Activated CD4-positive, alpha-beta T cell treated with anti-CD3 and anti-CD28 coated beads, Interleukin-2, amount 50 U/mL, for 4 hours (primary cell): ENCODE results near the gene PDCD6IP.

ENCODE experiments used
- DNase-seq, 2 experiments: peaks; one replicate each; pipeline ENCODE4 v3.0.0-alpha.2; 2020

The PDCD6IP gene

DNA sequence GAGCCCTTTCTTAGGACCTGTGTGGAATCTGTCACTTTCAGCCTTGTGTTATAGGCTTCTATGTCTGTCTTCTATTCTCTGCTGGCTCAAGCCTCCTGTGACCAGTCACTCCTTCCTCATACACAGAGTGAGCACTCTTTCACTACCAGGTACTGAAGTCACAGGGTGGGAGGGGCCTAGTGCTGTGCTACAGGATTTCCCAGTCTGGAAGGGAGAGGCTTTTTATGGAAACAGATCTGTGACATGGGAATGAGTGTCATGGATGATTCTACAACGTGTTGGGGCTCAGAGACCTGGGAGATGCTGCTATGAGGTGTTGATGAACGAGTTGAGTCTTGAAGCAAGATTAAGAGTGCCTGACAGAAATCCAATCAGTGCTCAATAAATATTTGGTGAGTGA lies 100.5 kb downstream of the PDCD6IP start:
- no peak for DNase-seq

DNA sequence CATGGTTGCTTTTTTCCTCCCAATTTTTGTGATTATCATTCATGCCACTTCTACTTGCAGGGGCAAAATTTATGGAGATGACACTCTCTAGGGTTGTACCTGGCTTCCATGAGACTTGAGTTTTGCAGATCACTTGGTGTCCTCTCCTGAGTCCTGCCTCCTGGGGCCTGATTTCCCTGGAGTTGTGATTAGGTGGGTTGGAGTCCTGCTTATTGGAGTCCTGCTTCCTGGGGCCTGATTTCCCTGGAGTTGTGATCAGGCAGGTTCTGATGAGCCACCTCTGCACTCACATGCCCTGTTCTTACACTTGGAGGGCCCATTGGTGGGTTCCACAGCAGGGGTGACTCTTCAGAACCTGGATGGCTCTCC lies 102.0 kb downstream of the PDCD6IP start:
- no peak for DNase-seq

GRCh38 chr3:33900809-33901505 lies 102.5 kb downstream of the PDCD6IP start:
- DNase-seq: no peak

DNA sequence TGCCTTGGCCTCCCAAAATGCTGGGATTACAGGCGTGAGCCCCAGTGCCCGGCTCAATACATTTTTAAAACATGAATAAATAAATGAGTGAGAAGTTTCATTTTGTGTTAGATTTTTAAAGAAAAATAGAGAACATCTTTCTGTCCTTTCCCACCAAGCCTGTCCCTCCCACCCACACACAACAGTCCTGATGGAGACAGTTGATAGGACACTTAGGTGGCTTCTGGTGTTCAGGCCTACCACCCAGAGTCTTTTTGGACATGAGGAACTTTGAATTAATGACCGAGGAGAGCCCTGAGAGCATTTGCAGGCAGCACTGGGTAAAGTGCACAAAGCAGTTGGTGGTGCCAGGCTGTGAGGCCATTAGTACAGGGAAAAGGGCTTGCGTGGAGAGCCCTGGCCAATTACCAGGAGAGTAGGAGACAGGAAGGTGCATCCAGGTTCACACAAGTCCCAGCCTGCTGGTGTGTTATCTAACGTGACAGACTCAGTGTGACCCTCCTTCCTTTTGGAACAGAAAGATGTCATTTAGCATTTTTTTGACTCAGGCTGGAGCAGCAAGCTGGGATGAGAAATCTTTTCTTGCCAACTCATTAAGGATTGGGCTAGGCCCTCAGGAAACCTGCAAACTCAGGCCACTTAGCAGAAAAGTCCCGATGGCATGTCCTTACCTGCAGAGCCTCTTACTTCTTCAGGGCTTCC lies 103.6 kb downstream of the PDCD6IP start:
- no peak for DNase-seq

DNA sequence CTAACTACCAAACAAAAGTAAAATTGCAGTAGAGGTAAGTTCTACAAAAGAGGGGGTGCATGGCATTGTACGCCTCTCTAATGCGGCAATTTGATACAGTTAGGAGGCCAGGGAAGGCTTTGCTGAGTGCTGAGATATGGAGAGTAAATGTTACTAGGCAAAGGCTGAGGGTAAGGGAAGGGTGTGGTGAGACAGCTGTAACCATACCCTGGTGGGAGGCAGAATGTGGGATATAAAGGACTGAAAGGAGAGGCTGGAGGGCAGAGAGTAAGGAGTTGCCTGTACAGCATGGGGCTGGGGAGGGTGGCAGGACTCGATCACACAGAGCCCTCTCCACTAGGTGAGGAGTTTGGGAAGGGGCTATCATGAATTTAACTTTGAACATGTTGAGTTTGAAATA lies 106.3 kb downstream of the PDCD6IP start:
- no peak for DNase-seq

GRCh38 chr3:33908250-33908851 lies 109.9 kb downstream of the PDCD6IP start:
- no peak for DNase-seq

DNA sequence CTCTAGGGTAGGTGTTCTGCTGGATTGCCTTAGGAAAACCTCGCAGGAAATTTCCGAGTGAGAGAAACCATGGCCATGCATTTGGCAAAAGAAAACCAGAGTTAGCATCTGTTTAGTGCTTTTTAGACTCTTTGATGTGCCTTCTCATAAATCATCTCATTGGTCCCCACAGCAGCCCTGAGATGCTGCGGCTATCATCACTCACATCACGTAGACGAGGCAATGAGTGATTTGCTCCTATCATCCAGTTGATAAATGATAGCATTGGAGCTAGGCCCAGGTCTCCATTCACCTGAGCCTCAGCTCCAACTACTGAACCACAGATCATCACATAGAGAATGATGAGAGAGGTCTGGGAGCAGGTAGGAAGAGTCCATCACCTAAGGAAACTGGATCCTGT lies 111.1 kb downstream of the PDCD6IP start:
- DNase-seq: no peak

- DNase-seq: no peak
Measured at GRCh38 chr3:33910031-33910430, 111.6 kb downstream of the PDCD6IP start.

DNA sequence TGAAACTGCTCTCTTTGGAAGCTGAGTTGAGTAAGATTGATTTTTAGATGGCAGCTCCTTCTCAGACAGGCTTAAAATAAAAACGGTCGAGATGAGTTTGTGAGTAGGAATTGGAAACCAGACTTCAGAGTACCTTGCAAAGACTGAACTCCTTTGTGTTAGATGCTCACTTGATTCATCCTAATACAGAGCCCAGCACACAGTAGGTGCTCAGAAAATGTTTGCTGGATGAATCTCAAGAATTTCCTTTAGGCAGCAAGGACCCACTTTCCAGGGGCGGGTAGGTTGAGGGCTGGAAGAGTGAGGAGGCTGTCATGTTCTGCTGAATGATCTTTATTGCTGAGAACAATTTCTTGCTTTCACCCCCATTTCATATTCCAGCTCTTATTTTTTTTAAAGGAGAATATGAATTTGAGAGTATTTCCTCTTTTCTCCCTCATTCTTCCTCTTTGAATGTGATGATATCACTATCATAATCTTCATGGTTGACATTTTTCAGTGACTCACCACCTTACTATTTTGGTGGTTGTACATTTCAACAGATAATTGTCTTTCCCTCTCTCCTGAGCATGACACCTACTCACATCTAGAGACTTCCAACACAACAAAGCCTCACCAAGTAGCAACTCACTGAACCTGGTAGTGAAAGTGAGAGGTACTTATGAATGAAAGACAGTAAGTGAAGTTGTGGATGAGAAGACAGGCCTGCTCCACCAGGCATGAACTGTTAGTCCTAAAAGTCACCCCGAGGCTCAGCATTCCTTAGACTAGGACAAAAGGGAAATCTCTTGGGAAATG lies 113.3 kb downstream of the PDCD6IP start:
- no peak for DNase-seq

DNA sequence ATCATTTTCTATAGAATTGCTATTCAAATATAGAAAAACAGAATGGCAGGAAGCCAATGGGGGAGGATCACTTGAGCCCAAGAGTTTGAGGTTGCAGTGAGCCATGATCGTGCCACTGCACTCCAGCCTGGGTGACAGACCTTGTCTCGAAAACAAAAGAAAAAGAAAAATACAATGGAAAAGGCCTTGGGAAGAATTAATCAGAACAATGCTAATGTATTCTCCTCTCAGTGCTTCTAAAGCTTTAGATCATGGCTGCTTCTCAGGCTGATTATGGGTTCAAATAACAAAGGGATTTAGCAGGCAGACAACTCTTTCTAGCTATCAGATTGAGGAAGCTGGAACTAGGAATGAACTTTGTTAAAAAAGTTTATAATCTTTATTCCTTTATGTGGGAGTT lies 115.8 kb downstream of the PDCD6IP start:
- DNase-seq: no peak

GRCh38 chr3:33914731-33915379 lies 116.4 kb downstream of the PDCD6IP start:
- DNase-seq: no peak

- DNase-seq: no peak
Measured at GRCh38 chr3:33915796-33916546, 117.5 kb downstream of the PDCD6IP start.

GRCh38 chr3:33918126-33918756 lies 119.8 kb downstream of the PDCD6IP start:
- no peak for DNase-seq
